SH-SY5Y (cell line): Measurements from ENCODE around the gene TMEM30B.

Source experiments
- GATA2 ChIP-seq: IDR thresholded peaks from 2 replicates; pipeline ENCODE4 v1.6.1; 2011; ENCODE audit warnings: mild to moderate bottlenecking, low read depth, low read length
- GATA3 ChIP-seq: IDR thresholded peaks from 2 replicates; pipeline ENCODE4 v1.6.1; 2011; ENCODE audit warnings: low read depth, mild to moderate bottlenecking, low read length, moderate library complexity

DNA sequence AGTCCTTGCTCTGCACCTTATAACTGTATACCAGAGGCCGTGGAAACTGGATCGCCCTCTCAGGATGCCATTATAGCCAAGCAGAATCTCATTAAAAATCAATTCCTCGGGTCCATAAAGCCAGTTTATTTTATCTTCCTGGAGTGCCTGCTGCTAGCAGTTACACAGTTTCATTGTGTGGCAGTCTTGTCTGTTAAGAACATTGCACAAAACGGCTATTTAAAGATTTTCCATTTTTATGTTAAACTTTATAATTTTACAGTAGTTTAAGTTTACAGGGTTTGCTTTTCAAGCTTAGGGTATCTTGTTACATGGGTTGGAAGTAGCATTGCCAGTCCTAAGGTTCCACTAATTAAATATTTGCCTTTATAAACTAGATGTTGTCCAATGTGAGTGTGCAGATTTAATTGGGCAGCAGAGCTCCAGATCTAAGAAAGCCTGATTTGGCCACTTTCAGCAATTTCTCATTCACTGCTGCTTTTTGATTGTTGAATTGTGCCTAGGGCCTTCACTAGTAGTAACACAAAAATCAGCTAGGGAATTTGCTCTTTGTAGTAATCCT, 17.0 kb downstream of the TMEM30B start:
- TF ChIP-seq GATA2 (no peak), GATA3 (no peak)
